ENCODE data around the gene ACOXL.

ACOXL gene

DNA sequence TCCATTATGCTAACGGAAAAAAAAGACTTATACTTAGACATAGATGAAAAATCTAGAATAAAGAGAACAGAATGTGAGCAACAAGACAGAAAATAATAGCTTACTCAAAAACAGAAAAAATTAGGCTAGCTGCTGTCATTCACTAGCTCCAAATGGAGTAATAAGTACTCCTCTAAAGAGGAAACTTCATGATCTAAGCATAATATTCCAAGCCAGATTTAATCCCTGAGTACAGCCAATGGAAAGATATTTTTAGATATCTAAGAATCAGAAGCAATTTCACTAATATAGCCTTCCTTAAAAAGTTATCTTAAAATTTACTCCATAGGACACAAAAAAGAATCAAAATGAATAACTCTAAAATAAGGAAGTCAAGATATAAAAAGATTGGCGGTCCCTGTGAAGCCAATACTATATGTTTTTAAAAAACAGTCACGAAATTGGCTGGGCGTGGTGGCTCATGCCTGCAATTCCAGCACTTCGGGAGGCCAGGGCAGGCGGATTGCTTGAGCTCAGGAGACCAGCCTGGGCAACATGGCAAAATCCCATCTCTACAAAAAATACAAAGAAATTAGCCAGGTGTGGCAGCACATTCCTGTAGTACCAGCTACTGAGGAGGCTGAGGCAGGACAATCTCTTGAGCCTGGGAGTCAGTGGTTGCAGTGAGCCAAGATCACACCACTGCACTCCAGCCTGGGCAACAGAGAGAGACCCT is 265.1 kb downstream of the ACOXL start:
- TF ChIP-seq, protein P1, sequence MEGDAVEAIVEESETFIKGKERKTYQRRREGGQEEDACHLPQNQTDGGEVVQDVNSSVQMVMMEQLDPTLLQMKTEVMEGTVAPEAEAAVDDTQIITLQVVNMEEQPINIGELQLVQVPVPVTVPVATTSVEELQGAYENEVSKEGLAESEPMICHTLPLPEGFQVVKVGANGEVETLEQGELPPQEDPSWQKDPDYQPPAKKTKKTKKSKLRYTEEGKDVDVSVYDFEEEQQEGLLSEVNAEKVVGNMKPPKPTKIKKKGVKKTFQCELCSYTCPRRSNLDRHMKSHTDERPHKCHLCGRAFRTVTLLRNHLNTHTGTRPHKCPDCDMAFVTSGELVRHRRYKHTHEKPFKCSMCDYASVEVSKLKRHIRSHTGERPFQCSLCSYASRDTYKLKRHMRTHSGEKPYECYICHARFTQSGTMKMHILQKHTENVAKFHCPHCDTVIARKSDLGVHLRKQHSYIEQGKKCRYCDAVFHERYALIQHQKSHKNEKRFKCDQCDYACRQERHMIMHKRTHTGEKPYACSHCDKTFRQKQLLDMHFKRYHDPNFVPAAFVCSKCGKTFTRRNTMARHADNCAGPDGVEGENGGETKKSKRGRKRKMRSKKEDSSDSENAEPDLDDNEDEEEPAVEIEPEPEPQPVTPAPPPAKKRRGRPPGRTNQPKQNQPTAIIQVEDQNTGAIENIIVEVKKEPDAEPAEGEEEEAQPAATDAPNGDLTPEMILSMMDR (IDR thresholded peaks at IDR 0.05; ENCODE audit: insufficient read depth, low read length, missing control alignments): no peak
- POLR2A ChIA-PET: no interaction called here
- no peak for DNase-seq (ENCODE audit: low read depth, low spot score)
- CTCF ChIA-PET: no interaction called here
- H3K4me3 ChIP-seq (ENCODE audit: low read depth, low read length): no peak overlapping the region

DNA sequence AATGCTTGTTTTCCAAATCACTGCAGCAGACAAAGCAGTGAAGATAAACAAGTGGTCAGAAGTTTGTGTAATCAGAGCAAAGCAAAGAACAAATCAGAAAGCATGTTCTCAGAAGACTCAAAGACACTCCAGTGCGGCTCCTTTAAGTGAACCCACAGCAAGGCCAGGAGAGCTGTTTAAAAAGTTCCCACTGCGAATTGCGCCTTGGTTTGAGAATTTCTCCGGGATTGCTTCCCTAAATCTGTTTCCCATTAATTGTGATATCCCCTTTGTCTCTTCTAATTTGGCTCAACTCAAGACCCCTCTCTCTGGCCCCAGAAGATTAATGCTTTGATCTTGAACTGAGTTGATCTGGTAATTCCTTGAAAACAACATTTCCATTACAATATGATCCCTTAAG is 265.9 kb downstream of the ACOXL start:
- CTCF ChIA-PET: no interaction called here
- TF ChIP-seq, protein P1 (IDR thresholded peaks at IDR 0.05; ENCODE audit: insufficient read depth, low read length, missing control alignments): no peak
- no peak overlapping the region for H3K4me3 ChIP-seq (ENCODE audit: low read depth, low read length)
- POLR2A ChIA-PET: no interaction called here
- no peak for DNase-seq (ENCODE audit: low read depth, low spot score)

DNA sequence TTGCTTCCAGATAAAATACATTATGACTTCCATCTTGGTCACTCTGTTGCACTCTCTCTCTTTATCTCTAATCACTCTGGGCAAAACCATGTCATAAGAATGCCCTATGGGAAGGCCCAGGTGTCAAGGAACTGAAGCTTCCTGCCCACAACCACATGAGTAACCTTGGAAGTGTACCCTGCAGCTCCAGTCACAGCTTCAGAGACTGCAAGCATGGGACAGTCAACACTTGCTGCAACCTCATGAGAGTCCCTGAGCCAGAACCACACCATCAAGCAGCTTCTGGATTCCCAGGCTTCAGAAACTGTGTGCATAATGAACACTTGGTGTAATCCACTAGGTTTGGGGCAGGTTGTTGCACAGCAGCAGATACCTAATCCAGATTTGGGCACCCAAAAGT is 267.3 kb downstream of the ACOXL start:
- TF ChIP-seq, protein P1 (IDR thresholded peaks at IDR 0.05; ENCODE audit: insufficient read depth, low read length, missing control alignments): no peak
- H3K4me3 ChIP-seq (ENCODE audit: low read depth, low read length): no peak overlapping the region
- CTCF ChIA-PET: no interaction called here
- no peak for DNase-seq (ENCODE audit: low read depth, low spot score)
- POLR2A ChIA-PET: no interaction called here

DNA sequence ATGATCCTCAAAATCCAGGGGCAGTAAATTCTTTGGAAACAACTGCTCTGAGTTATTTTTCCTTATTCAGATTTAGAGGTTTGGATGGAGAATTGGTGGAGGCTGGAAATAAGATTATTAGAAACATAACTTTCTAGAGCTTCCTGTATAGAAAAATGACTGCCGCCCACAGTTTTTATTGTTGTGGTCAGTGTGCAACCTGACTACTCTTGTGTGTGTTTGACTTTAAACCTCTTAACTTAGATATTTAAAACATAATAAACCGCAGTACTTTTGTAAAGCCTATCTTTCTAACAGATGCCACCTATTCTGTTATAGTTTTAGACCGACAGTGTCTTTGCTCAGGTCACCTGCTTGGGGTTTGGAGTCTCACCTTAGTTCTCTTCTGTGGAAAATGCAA is 272.9 kb downstream of the ACOXL start:
- DNase-seq (ENCODE audit: low read depth, low spot score): no peak
- H3K4me3 ChIP-seq (ENCODE audit: low read depth, low read length): no peak overlapping the region
- TF ChIP-seq, protein P1 (IDR thresholded peaks at IDR 0.05; ENCODE audit: insufficient read depth, low read length, missing control alignments): no peak
- POLR2A ChIA-PET: no interaction called here
- CTCF ChIA-PET: no interaction called here

DNA sequence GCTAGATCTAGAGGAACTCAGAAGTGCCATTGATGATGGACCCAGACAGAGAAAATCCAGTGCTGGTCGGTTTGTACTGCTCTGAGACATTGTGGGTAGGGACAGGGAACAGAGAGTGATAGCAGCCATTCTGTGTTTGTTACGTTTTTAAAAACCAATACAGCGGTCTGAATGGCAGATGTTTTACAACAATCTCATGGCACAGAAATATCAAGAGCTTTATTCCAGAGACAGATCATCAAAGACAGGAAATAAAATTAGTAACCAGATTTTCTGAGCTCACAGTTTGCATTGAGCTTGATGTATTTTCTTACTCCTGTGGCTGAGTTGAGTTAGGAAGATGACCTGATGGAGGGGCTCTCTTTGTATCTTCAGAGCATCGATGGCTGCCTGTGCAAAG is 273.4 kb downstream of the ACOXL start:
- no peak for DNase-seq (ENCODE audit: low read depth, low spot score)
- no peak overlapping the region for H3K4me3 ChIP-seq (ENCODE audit: low read depth, low read length)
- ChIA-PET CTCF (no interaction called here), POLR2A (no interaction called here)
- TF ChIP-seq, protein P1 (IDR thresholded peaks at IDR 0.05; ENCODE audit: insufficient read depth, low read length, missing control alignments): no peak

DNA sequence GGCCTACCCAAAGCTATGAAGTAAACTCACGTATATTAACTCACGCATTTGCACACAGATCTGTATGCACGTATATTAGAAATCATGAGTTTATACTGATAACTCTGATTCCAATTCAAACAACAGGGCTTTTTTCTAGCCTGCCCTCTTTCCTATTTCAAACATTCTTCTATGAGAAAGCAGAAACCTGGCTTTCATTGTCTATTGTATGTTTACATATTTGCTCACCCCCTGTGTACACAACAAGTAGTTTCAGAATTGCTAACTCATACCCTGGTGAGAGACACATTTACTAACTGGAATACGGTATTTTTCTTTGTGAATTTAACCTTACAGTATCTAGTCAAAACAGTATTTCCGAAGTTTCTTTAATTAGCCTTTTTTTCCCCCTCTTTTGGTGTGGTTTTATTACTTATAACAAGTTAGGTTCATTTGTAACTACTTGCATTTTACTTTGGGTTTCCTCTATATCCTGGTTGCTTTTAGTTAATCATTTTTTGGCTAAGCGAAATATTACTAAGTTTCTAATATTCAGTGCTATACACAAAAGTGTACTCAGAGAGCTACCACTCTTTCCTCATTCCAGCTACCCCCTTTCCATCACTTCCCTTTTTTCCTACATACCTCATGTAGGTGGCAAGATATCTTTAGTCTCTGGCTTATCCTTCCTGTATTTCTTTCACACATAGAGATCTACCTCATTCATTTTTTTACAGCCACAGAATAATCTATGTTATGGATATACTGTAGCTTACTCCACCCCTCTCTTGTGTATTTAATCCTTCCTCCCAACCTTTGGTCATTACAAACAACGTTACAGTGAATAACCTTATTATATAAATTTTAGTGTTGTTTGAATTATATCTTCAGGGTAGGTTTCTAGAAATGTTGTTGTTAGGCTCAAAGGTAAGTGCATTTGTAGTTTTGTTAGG is 275.6 kb downstream of the ACOXL start:
- H3K4me3 ChIP-seq (ENCODE audit: low read depth, low read length): no peak overlapping the region
- ChIA-PET POLR2A (no interaction called here), CTCF (no interaction called here)
- DNase-seq (ENCODE audit: low read depth, low spot score): no peak
- TF ChIP-seq, protein P1 (IDR thresholded peaks at IDR 0.05; ENCODE audit: insufficient read depth, low read length, missing control alignments): no peak

Measured in AG04449 (cell line).